GM21529 (cell line): ENCODE measurements around the gene KYNU.
"Not testable (repeated sequence)": the region's sequence is repeated elsewhere in the genome, so short reads cannot be mapped to it uniquely, and the experiment has no call there.

Source experiments
- ATAC-seq: cut with Tn5 transposase; IDR thresholded peaks from one replicate; pipeline ENCODE4 v1.9.1; 2021; ENCODE audit not compliant: unreplicated experiment

KYNU gene

DNA sequence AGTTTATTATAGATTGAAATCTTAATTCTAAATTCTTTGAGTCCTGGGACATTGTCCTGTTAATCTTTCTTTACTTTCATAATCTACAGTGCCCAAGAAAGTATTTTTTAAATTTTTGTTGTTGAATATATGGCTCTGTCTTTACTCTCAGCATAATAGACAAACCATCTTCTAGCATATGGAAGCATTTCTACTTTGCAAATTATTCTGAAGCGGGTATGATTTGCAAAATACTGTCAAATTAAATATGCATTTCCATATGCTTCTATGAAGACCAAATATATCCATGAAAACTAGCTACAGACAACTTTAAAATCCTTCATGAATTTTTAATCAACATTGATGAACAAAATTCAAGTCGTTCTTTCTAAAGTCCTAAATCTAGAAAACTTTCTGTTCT, 117.2 kb downstream of the KYNU start:
- ATAC-seq = no peak

DNA sequence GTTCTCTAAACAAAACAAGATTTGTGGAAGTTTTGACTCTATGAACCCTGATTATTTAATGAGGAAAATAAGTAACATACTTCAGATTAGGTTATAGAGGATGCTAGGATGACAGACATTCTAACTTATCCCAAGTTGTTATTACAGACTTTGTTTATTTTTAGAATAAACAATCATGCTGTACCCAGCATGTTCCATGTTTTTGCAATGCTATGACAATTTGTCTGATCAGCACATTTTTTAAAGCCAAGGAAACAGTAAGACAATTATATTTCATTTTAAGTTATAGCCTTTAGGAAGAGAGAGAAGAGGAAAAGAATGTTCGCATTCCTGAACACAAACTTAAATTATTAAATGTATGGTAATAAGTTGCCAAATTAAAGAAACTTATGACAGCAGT, 119.8 kb downstream of the KYNU start:
- ATAC-seq = no peak

DNA sequence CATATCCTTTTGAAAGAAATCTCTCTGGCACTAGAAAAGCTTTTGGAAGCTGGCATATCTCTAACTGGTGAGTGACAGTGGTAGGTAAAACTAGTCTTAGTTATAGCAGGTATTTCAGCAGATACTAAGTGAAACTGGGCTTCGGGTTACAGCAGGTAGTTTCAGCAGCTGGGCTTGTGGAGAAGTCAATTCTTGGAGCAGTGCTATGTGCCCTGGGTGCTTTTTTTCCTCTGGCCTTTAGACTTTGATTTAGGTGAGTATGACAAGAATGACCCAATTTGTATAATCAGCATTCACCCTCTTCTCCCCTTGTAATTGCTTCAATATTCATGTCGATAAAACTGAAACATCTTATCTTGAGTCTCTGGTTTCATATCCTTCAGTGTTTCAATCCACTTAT, 123.1 kb downstream of the KYNU start:
- ATAC-seq = no peak

DNA sequence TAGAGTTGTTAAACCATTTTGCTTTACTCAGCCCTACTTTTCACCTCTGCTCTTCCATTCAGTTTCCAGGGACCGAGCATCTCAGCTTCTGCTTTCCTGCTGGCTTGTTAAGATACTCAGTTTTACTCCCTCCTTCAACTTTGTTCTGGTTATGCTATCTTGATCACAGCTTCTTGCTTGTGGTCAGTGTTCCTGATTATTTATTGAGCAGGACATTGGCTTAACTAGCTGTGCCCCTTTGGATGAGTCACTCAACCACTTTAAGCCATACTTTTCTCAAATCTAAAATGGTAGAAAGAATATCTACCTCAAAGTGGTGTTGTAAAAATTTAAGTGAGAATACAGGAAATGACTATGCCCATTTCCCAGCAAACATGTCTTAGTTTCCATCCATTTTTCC, 124.0 kb downstream of the KYNU start:
- ATAC-seq = no peak

DNA sequence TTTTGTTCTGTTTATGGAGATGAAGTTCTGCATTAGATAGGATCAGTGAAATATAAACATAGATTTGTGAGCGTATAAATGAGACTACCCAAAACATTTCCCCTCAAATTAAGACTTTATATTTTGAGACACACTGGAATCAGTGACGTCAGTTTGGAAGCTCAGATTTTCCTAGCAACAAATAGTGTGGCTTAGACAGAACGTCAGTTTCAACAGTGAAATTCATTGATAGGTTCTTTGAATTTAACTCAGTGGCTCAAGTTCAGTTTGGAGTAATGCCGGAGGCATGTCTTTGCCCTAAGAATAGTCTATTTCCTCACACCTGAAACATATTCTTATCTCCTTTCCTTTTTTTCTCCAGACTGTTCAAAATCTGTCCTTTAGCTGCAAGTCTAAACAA, 138.2 kb downstream of the KYNU start:
- no peak for ATAC-seq

DNA sequence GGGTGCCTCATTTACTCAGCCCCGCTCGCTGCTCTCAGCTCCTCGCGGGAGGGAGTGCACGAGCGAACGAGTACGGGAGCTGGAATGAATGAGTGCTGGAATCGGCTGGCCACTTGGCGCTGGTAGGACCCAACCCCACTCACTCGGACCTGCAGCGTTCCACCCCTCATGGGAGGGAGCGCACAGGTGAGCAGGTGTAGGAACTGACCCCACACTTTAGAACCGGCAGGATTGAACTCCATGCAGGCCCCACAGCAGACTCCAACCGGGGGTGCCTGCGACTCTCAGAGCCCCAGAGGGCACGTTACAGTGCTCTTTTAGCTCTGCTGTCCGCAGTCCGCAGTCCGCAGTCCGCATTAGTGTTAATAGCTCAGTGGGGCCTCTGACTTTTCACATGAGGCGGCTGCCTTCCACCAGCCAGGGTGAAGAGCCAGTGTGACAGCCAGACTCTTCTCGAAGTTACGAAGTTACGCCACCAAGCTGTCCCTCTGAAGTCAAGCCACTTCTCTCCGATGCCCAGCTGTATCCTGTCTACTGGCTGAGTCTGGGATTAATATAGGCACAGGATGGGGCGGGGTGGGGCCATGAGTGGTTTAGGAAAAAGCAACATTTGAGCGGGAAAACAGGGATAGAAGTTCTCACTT, 149.1 kb downstream of the KYNU start:
- ATAC-seq = no peak

DNA sequence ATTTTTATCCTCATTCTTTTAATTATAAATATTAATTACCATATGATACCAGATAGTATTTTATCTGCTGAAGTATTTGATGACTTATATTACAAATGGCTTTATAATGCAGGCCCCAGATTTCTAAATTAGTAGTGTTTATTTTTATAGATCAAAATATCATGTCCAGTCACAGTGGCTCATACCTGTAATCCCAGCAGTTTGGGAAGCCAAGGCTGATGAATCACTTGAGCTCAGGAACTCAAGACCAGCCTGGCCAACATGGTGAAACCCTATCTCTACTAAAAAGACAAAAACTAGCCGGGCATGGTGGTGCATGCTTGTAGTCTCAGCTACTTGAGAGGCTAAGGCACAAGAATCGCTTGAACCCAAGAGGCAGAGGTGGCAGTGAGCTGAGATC, 151.7 kb downstream of the KYNU start:
- ATAC-seq = no peak

DNA sequence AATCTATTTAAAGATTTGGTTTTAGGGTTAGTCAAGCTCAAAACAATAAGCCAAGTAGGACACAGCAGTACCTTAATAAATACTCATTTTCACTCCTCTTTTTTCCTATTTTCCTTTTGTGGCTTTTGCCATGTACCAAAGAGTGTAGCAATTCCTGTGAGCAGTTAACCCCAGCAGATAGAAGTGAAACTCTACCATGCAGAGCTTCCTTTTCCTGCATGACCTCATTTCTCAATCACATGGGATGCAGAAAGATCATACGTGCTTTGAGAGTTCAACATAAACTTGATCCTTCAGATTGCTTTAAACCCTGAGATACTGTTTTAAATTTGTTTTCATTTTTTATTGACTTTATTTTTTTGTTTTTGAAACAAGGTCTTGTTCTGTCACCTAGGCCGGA, 152.7 kb downstream of the KYNU start:
- ATAC-seq = peak; percentile 59

DNA sequence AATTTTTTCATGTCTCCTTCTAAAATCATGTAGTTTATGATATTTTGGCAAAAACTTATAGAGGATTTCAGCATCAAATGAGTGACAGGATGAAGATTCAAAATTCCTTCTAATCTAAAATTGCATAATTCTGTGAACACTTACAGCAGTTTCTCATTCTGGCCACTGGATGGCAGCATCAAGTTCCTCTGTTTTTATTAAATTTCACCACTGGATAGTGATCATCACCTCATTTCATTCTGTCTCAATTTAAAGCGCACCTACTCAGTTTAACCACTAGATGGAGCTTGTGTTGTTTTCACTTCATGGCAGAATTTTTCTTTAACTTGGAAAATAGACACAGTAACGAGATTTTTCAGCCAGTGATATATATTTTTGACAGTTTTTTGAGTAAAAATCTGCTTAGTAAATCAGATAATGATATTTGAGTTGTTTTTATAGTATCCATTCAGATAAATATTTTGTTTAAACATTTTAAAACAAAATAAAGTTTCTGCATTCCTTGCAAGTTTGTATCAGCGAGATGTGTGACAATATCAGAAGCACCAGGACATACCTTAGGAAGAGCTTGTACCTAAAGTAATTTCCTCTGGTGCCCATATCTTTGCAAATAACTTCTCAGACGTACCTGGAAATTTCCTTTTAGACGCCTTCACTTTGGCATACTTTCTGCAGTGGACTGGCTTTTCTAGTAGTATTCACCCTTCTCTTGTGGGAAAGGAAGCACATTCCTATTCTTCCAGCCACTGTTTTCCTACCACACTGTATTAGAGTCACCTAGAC, 157.0 kb downstream of the KYNU start:
- peak; percentile 85 for ATAC-seq

DNA sequence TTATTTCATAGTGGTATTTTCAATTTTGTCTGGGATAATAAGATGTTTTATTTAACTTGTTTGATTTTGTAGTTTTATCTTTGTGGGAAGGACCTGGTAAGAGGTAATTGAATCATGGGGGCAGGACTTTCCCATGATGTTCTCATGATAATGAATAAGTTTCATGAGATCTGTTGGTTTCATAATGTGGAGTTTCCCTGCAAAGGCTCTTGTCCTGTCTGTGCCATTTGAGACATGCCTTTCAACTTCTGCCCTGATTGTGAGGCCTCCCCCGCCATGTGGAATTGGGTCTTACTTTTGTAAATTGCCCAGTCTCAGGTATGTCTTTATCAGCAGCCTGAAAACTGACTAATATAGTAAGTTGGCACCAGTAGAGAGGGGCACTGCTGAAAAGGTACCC, 174.0 kb downstream of the KYNU start:
- no peak for ATAC-seq

DNA sequence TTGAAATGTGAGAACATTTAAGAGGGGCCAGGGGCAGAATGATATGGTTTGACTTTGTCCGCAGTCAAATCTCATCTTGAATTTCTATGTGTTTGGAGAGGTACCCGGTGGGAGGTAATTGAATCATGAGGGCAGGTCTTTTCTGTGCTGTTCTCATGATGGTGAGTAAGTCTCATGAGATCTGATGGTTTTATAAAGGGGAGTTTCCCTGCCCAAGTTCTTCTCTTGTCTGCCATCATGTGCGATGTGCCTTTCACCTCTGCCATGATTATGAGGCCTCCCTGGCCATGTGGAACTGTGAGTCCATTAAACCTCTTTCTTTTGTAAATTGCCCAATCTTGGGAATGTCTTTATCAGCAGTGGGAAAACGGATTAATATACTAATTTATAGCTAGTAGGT, 176.0 kb downstream of the KYNU start:
- not testable (repeated sequence) for ATAC-seq

DNA sequence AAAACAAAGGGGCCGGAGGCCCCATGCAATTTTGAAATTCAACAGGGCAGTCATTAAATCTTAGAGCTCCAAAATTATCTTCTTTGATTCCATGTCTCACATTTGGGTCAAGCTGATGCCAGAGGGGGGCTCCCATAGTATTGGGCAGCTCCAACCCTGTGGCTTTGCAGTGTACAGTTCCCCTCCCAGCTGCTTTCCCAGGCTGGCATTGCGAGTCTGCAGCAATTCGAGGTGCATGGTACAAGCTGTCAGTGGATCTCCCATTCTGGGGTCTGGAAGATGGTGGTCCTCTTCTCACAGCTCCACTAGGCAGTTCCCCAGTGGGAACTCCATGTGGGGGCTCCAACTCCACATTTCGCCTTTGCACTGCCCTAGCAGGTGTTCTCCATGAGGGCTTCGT, 179.1 kb downstream of the KYNU start:
- ATAC-seq = no peak

DNA sequence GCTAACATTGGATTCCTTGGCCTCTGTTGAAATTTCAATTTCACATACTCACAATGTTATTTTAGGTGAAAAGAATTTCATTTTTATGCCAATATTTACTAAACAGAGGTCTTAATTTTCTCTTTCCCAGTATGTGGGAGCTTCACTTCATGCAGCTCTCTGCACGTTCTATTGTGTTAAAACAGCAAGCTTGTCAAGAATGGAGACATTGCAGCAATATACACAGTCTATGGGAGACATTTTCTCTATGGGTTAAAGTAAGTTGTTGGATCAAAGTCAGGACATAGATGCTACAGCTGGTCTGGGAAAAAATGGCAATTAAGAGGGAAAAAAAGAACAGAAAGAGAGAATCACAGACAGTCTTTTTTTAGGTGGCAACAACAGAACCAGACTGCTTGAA, 181.4 kb downstream of the KYNU start:
- no peak for ATAC-seq

DNA sequence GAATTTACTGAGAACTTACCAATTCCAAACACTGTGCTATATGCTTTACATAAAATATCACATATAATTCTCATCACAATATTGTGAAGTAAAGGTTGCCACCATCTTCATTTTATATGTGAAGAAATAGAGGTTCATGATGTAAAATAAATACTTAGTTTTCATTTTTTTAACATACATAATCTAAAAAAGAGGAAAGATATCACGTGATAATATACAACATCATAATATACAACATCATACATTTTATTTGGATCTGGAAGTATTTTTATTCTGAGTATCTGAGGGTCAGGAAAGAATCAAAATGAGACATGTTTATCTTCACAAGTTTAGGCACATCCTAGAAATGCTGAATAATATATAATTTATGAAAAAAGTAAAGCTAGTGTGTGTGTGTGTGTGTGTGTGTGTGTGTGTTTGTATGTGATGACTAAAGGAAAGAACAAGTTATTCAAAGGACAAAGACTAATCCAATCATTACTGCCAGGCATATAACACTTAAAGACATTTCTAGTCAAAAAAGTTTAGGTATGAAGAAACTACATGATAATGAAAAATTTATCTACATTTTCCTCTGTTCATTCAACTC, 186.2 kb downstream of the KYNU start:
- no peak for ATAC-seq

DNA sequence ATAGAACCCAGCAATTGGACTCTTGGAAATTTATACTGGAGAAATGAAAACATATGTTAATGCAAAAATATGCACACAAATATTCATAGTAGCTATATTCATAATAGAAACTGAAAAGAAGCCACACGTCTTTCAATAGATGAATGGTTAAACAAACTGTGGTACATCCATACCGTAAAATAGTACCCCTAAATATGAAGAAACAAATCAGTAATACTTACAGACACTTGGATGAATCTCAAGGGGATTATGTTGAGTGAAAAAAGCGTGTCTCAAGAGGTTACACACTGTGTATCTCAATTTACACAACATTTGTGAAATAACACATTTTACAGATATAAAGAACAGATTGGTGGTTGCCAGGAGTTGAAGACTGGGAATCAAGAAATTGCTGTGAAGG, 190.6 kb downstream of the KYNU start:
- ATAC-seq = no peak

DNA sequence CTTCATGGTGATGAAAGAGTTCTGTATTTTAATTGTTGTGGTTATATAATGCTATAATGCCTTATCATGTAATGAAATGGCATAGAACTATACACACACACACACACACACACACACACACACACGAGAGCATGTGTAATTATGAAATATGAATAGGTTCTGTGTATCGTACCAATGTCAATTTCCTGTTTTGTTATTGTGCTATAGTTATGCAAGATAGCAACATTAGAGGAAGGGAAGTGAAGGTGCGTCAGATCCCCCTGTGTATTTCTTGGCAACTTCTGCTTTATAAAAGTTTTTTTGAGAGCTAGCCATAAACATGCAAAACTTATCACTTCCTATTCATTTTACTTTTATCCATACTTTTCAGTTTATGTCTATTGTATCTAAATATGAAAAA, 191.0 kb downstream of the KYNU start:
- no peak for ATAC-seq

DNA sequence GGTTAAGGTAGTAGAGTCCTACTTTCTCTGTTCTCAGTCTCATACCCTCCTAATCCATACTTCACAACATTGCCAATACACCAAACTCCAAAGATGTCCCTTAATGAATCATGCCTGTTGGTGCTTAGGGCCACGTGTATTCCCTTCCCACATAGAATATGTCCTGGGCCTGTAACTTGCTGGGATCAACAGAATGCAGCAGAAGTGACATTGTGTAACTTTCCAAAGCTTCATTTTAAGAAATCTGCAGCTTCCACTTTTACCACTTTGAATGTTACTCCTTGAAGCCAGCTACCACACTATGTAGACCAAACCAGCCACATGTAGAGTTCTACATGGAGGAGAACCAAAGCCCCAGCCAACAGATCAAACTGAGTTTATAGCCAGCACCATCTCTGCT, 193.2 kb downstream of the KYNU start:
- ATAC-seq = no peak

DNA sequence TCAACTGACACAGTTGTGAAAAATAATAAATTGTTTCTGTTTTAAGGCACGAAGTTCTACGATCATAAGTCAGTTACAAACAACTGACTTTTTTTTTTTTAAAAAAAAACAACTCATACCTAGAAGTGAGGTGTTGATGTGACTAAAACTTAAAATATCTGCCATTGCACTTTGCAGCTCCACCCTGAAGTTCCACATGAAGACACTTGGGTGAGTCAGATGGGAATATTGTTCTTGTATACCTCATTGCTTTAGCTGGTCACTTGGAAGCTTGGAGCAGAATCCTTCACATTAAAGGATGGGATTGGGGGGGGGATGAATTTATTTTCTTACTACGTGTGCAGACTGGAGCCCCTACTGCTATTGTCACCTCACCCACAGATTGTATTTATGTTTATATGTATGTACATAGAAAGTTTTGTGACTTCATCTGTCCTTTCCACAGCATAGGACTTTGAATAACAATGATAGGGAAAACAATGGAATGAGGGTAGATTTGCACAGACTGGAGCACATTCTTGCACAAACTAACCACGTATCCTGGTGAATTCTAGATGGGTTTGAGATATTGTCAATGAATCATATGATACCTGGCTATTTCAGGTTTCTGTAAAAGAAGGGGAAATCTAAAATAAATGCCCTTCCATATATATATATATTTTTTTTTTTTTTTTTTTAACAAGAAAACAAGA, 193.9 kb downstream of the KYNU start:
- ATAC-seq = no peak

DNA sequence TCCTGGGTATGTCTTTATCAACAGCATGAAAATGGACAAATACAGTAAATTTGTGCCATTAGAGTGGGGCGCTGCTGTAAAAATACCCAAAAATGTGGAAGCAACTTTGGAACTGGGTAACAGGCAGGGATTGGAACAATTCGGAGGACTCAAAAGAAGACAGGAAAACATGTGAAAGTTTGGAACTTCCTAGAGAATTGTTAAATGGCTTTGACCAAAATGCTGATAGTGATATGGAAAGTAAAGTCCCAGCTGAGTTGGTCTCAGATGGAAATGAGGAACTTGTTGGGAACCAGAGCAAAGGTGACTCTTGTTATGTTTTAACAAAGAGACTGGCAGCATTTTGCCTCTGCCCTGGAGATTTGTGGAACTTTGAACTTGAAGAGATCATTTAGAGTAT, 197.4 kb downstream of the KYNU start:
- ATAC-seq = not testable (repeated sequence)

DNA sequence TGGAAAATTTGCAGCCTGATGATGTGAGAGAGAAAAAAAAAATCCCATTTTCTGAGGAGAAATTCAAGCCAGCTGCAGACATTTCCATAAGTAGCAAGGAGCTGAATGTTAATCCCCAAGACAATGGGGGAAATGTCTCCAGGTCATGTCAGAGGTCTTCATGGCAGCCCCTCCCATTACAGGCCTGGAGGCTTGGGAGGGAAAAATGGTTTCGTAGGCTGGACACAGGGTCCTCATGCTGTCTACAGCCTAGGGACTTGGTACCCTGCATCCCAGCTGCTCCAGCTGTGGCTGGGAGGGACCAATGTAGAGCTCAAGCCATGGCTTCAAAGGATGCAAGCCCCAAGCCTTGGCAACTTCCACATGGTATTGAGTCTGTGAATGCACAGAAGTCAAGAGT, 198.2 kb downstream of the KYNU start:
- no peak for ATAC-seq

DNA sequence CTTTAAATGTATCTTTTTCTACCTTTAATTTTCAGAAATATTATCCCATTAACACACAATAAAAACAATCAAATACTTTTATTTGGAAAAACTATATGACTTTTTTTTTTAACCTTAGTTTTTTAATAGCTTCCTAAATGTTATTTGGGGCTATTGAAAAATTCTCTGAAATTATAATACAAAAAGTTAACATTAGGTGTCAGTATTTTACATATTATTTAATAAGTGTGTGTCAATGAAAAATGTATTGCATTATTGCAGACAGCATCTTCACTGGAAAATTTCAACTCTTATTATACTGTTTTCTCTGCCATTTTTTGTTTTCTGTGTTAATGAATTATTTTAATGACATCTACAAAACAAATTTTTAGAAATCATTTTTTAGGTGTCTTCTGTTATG, 200.6 kb downstream of the KYNU start:
- no peak for ATAC-seq

DNA sequence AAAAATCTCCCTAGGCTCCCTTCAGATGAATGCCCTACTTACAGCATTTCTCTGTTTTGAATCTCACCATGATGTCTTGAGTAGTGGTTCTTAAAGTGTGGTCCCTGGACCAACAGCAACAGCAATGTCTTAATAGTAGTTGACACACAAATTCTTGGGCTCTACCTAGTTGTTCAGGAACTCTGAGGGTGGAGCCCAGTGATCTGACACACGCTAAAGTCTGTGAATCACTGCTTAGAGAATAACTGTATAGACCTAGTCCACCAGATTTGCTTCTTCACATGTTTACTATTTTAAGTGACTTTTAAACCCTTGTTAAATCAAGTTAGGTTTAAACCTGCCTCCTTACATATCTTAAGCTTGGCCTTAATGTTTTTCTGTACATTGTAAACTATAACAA, 204.2 kb downstream of the KYNU start:
- ATAC-seq = no peak
